Mesodermal cell (in vitro differentiated cells): ENCODE data around the gene SPATA12.
A peak's percentile ranks its signal among the peaks of the same experiment; 100 is the strongest.

ENCODE experiments used
- H3K27ac ChIP-seq: 2 replicates; pipeline ENCODE4 v1.7.0; 2013; ENCODE audit warnings: mild to moderate bottlenecking, low read depth, low read length, moderate library complexity; ENCODE audit not compliant: severe bottlenecking
- H3K36me3 ChIP-seq: 2 replicates; pipeline ENCODE4 v1.7.1; 2013; ENCODE audit warnings: mild to moderate bottlenecking, low read length, moderate library complexity; ENCODE audit not compliant: control insufficient read depth, insufficient read depth
- H3K4me1 ChIP-seq: one replicate; pipeline ENCODE4 v1.7.1; 2013; ENCODE audit warnings: mild to moderate bottlenecking, low read length; ENCODE audit not compliant: insufficient read depth, control insufficient read depth, poor library complexity, severe bottlenecking
- H3K4me3 ChIP-seq: 2 replicates; pipeline ENCODE4 v1.7.0; 2013; ENCODE audit warnings: low read length, control low read depth, mild to moderate bottlenecking; ENCODE audit not compliant: insufficient read depth, poor library complexity, severe bottlenecking; ENCODE audit errors: extremely low read depth
- H3K9me3 ChIP-seq: 2 replicates; pipeline ENCODE4 v1.7.1; 2013; ENCODE audit warnings: mild to moderate bottlenecking, low read length, moderate library complexity; ENCODE audit not compliant: control insufficient read depth
- WGBS, 2 experiments: methylation state at CpG; one replicate each; pipeline ENCODE4 v1.1.5; 2013; ENCODE audit warnings: missing lambda C conversion rate in 2 of 2; ENCODE audit not compliant: insufficient coverage in 2 of 2; 5-methylcytosine and 5-hydroxymethylcytosine counted together

Gene SPATA12

GRCh38 chr3:57052662-57053061 is 7.8 kb upstream of the SPATA12 start:
- Histone ChIP-seq H3K4me3 (no peak overlapping the region), H3K4me1 (no peaks in the 10 kb centered on the region), H3K9me3 (no peaks in the 10 kb centered on the region), H3K36me3 (no peaks in the 10 kb centered on the region), H3K27ac (no peak overlapping the region)
- WGBS, 2 experiments = 95 to 96% methylated on average over 4 of the region's 5 CpGs

- Histone ChIP-seq H3K9me3 (no peaks in the 10 kb centered on the region), H3K27ac (no peak overlapping the region), H3K4me3 (no peak overlapping the region), H3K36me3 (no peaks in the 10 kb centered on the region), H3K4me1 (no peaks in the 10 kb centered on the region)
- WGBS, 2 experiments = 100% methylated on average over 3 to 6 of the region's 6 CpGs
These were observed 7.3 kb upstream of the SPATA12 start for GRCh38 chr3:57053122-57053521.

GRCh38 chr3:57057351-57057750 is 3.1 kb upstream of the SPATA12 start:
- 78 to 100% methylated on average over 1 of the region's 6 CpGs for WGBS, 2 experiments
- H3K4me3 ChIP-seq = no peak overlapping the region
- no peak overlapping the region for H3K27ac ChIP-seq
- peaks cover 21% of the 10 kb centered on the region for H3K4me1 ChIP-seq
- H3K9me3 ChIP-seq = no peaks in the 10 kb centered on the region
- no peaks in the 10 kb centered on the region for H3K36me3 ChIP-seq

- no peak overlapping the region for H3K27ac ChIP-seq
- no peaks in the 10 kb centered on the region for H3K9me3 ChIP-seq
- peaks cover 22% of the 10 kb centered on the region for H3K4me1 ChIP-seq
- 87 to 100% methylated on average over 1 to 3 of the region's 3 CpGs for WGBS, 2 experiments
- no peaks in the 10 kb centered on the region for H3K36me3 ChIP-seq
- no peak overlapping the region for H3K4me3 ChIP-seq
These were observed 1.1 kb upstream of the SPATA12 start for GRCh38 chr3:57059411-57059810.

- Histone ChIP-seq H3K4me1 (peaks cover 25% of the 10 kb centered on the region), H3K36me3 (no peaks in the 10 kb centered on the region), H3K4me3 (no peak overlapping the region), H3K9me3 (no peaks in the 10 kb centered on the region), H3K27ac (peak overlapping the region; percentile 53)
- WGBS, 2 experiments = 83 to 88% methylated on average over 2 of the region's 3 CpGs
These were observed 1.1 kb downstream of the SPATA12 start for GRCh38 chr3:57061556-57061955.

GRCh38 chr3:57062101-57062631 is 1.7 kb downstream of the SPATA12 start:
- H3K4me1 ChIP-seq = peaks cover 25% of the 10 kb centered on the region
- 52 to 63% methylated on average over 7 of the region's 9 CpGs for WGBS, 2 experiments
- H3K9me3 ChIP-seq = no peaks in the 10 kb centered on the region
- peak overlapping the region; percentile 53 for H3K27ac ChIP-seq
- no peaks in the 10 kb centered on the region for H3K36me3 ChIP-seq
- H3K4me3 ChIP-seq = no peak overlapping the region

- Histone ChIP-seq H3K4me1 (peaks cover 26% of the 10 kb centered on the region), H3K36me3 (no peaks in the 10 kb centered on the region), H3K4me3 (no peak overlapping the region), H3K27ac (no peak overlapping the region), H3K9me3 (no peaks in the 10 kb centered on the region)
- 94 to 97% methylated on average over 5 of the region's 5 CpGs for WGBS, 2 experiments
These were observed 2.6 kb downstream of the SPATA12 start for GRCh38 chr3:57063032-57063431.

GRCh38 chr3:57064001-57064400 is 3.5 kb downstream of the SPATA12 start:
- H3K36me3 ChIP-seq = no peaks in the 10 kb centered on the region
- WGBS, 2 experiments = 79 to 83% methylated on average over 1 to 3 of the region's 6 CpGs
- no peak overlapping the region for H3K4me3 ChIP-seq
- H3K4me1 ChIP-seq = peaks cover 35% of the 10 kb centered on the region
- no peak overlapping the region for H3K27ac ChIP-seq
- H3K9me3 ChIP-seq = no peaks in the 10 kb centered on the region

- Histone ChIP-seq H3K9me3 (no peaks in the 10 kb centered on the region), H3K36me3 (no peaks in the 10 kb centered on the region), H3K4me3 (no peak overlapping the region), H3K4me1 (peaks cover 34% of the 10 kb centered on the region), H3K27ac (no peak overlapping the region)
- WGBS, 2 experiments = no CpG with 5 or more reads among the region's 2 CpGs
These were observed 4.1 kb downstream of the SPATA12 start for GRCh38 chr3:57064572-57064971.

GRCh38 chr3:57065588-57065987 is 5.1 kb downstream of the SPATA12 start:
- WGBS, 2 experiments = 73% methylated on average over 3 of the region's 3 CpGs; no CpG with 5 or more reads in 1 of the 2 experiments
- H3K27ac ChIP-seq = no peak overlapping the region
- H3K9me3 ChIP-seq = no peaks in the 10 kb centered on the region
- H3K4me3 ChIP-seq = no peak overlapping the region
- H3K4me1 ChIP-seq = peaks cover 30% of the 10 kb centered on the region
- no peaks in the 10 kb centered on the region for H3K36me3 ChIP-seq

GRCh38 chr3:57066471-57066870 is 6.0 kb downstream of the SPATA12 start:
- Histone ChIP-seq H3K4me3 (no peak overlapping the region), H3K9me3 (no peaks in the 10 kb centered on the region), H3K36me3 (no peaks in the 10 kb centered on the region), H3K27ac (no peak overlapping the region), H3K4me1 (peaks cover 23% of the 10 kb centered on the region)
- 90 to 96% methylated on average over 1 to 6 of the region's 6 CpGs for WGBS, 2 experiments
